Measurements from ENCODE around the gene NFIX.

DNA sequence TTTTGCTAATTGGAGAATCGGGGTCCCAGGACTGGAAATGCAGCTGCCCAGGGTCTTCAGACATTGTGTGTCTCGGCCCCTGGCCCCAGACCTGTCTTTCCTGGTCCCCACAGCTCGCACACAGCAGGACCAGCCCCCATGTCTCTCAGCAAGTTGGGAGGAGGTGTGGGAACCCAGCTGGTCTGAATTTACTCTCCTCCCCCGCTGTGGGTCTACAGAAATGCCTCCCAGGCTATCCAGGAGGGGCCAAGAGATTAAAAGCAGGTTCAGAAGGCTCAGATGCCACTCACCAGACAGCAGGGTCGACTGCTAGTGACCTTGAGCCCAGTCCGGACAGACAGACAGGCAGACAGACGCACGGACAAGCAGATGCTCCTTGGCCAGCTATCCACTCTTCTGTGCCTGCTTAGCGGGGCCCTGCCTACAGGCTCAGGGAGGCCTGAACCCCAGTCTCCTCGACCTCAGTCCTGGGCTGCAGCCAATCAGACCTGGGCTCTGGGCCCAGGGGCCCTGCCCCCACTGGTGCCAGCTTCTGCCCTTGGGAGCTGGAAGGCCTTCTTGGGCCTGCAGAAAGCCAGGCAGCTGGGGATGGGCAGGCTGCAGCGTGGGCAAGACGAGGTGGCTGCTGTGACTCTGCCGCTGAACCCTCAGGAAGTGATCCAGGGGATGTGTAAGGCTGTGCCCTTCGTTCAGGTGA lies 25.8 kb upstream of the NFIX start, which contains the start of gene DAND5:
- TF ChIP-seq, protein P1, sequence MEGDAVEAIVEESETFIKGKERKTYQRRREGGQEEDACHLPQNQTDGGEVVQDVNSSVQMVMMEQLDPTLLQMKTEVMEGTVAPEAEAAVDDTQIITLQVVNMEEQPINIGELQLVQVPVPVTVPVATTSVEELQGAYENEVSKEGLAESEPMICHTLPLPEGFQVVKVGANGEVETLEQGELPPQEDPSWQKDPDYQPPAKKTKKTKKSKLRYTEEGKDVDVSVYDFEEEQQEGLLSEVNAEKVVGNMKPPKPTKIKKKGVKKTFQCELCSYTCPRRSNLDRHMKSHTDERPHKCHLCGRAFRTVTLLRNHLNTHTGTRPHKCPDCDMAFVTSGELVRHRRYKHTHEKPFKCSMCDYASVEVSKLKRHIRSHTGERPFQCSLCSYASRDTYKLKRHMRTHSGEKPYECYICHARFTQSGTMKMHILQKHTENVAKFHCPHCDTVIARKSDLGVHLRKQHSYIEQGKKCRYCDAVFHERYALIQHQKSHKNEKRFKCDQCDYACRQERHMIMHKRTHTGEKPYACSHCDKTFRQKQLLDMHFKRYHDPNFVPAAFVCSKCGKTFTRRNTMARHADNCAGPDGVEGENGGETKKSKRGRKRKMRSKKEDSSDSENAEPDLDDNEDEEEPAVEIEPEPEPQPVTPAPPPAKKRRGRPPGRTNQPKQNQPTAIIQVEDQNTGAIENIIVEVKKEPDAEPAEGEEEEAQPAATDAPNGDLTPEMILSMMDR (IDR thresholded peaks at IDR 0.05), result no peak
- TF ChIP-seq POLR2A (IDR thresholded peaks at IDR 0.05) (no peak), POLR2AphosphoS5 (IDR thresholded peaks at IDR 0.05) (no peak)
